Astrocyte (in vitro differentiated cells and primary cell): ENCODE results near the gene BCO1. TPM values are rescaled to one million over a fixed set of nuclear protein-coding genes. Genes with fewer than 3 reads are reported as not detected.

Experiments
- DNase-seq: peaks from one replicate; pipeline ENCODE4 v3.0.0-alpha.2; 2010; ENCODE audit warnings: low read depth
- FAIRE-seq: peaks from 2 replicates; lab custom pipeline; 2011; peaks lifted over from hg19 to GRCh38; lab: Jason Lieb, UNC
- H2AFZ ChIP-seq: 2 replicates; pipeline ENCODE4 v1.6.0; 2012; ENCODE audit warnings: low read depth, low read length, inconsistent platforms
- H3K27ac ChIP-seq: 2 replicates; pipeline ENCODE4 v1.5.1; 2011; ENCODE audit warnings: low read depth, low read length, inconsistent platforms
- H3K27me3 ChIP-seq: 2 replicates; pipeline ENCODE4 v1.6.0; 2011; ENCODE audit warnings: low read length, inconsistent platforms; ENCODE audit not compliant: insufficient read depth
- H3K36me3 ChIP-seq: 2 replicates; pipeline ENCODE4 v1.5.1; 2011; ENCODE audit warnings: low read length, inconsistent platforms; ENCODE audit not compliant: insufficient read depth
- H3K4me1 ChIP-seq: 2 replicates; pipeline ENCODE4 v1.5.1; 2011; ENCODE audit warnings: low read length, inconsistent platforms; ENCODE audit not compliant: insufficient read depth
- H3K4me2 ChIP-seq: 2 replicates; pipeline ENCODE4 v1.6.0; 2012; ENCODE audit warnings: low read length, inconsistent platforms
- H3K4me3 ChIP-seq: 2 replicates; pipeline ENCODE4 v1.5.1; 2011; ENCODE audit warnings: low read depth, mild to moderate bottlenecking, low read length, inconsistent platforms; ENCODE audit not compliant: insufficient read depth
- H3K79me2 ChIP-seq: 2 replicates; pipeline ENCODE4 v1.6.0; 2012; ENCODE audit warnings: mild to moderate bottlenecking, low read length, inconsistent platforms; ENCODE audit not compliant: insufficient read depth
- H3K9ac ChIP-seq: 2 replicates; pipeline ENCODE4 v1.6.0; 2012; ENCODE audit warnings: mild to moderate bottlenecking, low read length, inconsistent platforms
- H3K9me3 ChIP-seq: 2 replicates; pipeline ENCODE4 v1.5.1; 2012; ENCODE audit warnings: low read depth, mild to moderate bottlenecking, low read length, inconsistent platforms; ENCODE audit not compliant: insufficient read depth
- H4K20me1 ChIP-seq: 2 replicates; pipeline ENCODE4 v1.6.0; 2012; ENCODE audit warnings: low read length, inconsistent platforms; ENCODE audit not compliant: insufficient read depth
- H3K27ac Mint-ChIP-seq: one replicate; pipeline ENCODE4 v1.8.0; 2021; ENCODE audit warnings: mild to moderate bottlenecking, mixed read lengths; ENCODE audit not compliant: unreplicated experiment
- H3K27me3 Mint-ChIP-seq: one replicate; pipeline ENCODE4 v1.8.0; 2021; ENCODE audit warnings: low read depth, mixed read lengths; ENCODE audit not compliant: unreplicated experiment
- H3K36me3 Mint-ChIP-seq: one replicate; pipeline ENCODE4 v1.8.0; 2021; ENCODE audit warnings: low read depth, mixed read lengths; ENCODE audit not compliant: unreplicated experiment
- H3K4me1 Mint-ChIP-seq: one replicate; pipeline ENCODE4 v1.8.0; 2021; ENCODE audit warnings: low read depth, mixed read lengths; ENCODE audit not compliant: unreplicated experiment
- H3K4me3 Mint-ChIP-seq: one replicate; pipeline ENCODE4 v1.8.0; 2021; ENCODE audit warnings: mild to moderate bottlenecking, moderate library complexity, mixed read lengths; ENCODE audit not compliant: unreplicated experiment
- H3K9me3 Mint-ChIP-seq: one replicate; pipeline ENCODE4 v1.8.0; 2021; ENCODE audit warnings: mild to moderate bottlenecking, mixed read lengths; ENCODE audit not compliant: unreplicated experiment
- EZH2 ChIP-seq: IDR thresholded peaks from 2 replicates; pipeline ENCODE4 v1.6.1; 2012; ENCODE audit warnings: mild to moderate bottlenecking, low read length, inconsistent platforms; ENCODE audit not compliant: insufficient read depth
- total RNA-seq: library from RNA; stranded (reverse); gene quantifications from 2 replicates; pipeline ENCODE4 v1.2.1, GENCODE V29; 2021
- TF ChIP-seq, protein P1 (sequence below): IDR thresholded peaks from 2 replicates; pipeline ENCODE4 v1.5.1; 2011; ENCODE audit warnings: low read depth, mild to moderate bottlenecking, inconsistent platforms, low read length, moderate library complexity; ENCODE audit not compliant: insufficient read depth

Gene BCO1
- total RNA-seq, 1 donor from 2014 or later, result not detected

DNA sequence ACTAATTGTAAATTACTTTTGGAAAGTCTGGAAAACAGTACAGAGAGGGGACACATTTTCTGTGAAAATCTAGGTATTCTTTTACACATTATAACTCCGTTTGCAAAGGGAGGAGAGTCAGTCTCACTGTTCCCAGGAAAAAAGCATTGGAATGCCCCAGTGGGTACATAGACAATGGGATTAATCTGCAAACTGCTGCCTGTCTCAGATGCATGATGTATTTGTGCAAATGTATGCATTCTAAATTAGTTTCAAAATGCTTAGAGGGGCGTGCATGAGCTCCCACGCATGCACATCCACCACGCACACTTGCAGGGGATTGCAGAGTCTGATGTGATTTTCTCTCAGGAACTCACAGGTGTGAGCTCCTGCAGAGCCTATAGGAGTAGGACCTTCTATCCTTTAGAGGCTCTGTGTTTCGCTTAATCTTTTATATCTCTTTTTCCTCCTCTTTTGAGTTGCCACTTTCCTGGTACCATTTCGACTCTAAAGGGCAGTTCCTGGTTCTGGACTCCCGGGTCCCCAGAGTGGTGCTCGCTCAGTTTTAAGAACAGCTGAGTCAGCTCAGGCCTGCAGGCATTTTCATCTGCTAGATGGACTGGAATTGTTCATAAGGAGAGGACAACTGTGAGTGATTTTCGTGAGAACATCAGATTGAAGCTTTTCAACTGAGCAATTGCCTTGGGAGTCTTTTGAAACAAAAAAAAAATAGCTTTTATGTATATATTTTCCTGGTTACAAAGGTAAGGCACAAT, 1.1 kb downstream of the BCO1 start:
- Histone ChIP-seq H3K9me3 (no peaks in the 10 kb centered on the region), H3K79me2 (no peaks in the 10 kb centered on the region), H3K27me3 (peaks cover 7% of the 10 kb centered on the region), H3K27ac (no peak overlapping the region), H3K4me1 (peaks cover 7% of the 10 kb centered on the region), H4K20me1 (no peaks in the 10 kb centered on the region), H3K36me3 (no peaks in the 10 kb centered on the region), H3K4me2 (no peak overlapping the region), H3K9ac (no peak overlapping the region), H2AFZ (no peak overlapping the region), H3K4me3 (no peak overlapping the region)
- H3K27me3 Mint-ChIP-seq, result peaks cover 10% of the 10 kb centered on the region
- DNase-seq (no peak), FAIRE-seq (no peak)
- no peaks in the 10 kb centered on the region for H3K36me3 Mint-ChIP-seq
- no peak overlapping the region for H3K27ac Mint-ChIP-seq
- no peak overlapping the region for H3K4me3 Mint-ChIP-seq
- H3K4me1 Mint-ChIP-seq, result peaks cover 6% of the 10 kb centered on the region
- no peaks in the 10 kb centered on the region for H3K9me3 Mint-ChIP-seq
- TF ChIP-seq, protein P1, sequence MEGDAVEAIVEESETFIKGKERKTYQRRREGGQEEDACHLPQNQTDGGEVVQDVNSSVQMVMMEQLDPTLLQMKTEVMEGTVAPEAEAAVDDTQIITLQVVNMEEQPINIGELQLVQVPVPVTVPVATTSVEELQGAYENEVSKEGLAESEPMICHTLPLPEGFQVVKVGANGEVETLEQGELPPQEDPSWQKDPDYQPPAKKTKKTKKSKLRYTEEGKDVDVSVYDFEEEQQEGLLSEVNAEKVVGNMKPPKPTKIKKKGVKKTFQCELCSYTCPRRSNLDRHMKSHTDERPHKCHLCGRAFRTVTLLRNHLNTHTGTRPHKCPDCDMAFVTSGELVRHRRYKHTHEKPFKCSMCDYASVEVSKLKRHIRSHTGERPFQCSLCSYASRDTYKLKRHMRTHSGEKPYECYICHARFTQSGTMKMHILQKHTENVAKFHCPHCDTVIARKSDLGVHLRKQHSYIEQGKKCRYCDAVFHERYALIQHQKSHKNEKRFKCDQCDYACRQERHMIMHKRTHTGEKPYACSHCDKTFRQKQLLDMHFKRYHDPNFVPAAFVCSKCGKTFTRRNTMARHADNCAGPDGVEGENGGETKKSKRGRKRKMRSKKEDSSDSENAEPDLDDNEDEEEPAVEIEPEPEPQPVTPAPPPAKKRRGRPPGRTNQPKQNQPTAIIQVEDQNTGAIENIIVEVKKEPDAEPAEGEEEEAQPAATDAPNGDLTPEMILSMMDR, result no peak
- no peak for TF ChIP-seq EZH2

GRCh38 chr16:81241706-81242105, 3.2 kb downstream of the BCO1 start:
- DNase-seq (no peak), FAIRE-seq (no peak)
- Histone ChIP-seq H3K27me3 (peaks cover 7% of the 10 kb centered on the region), H3K36me3 (no peaks in the 10 kb centered on the region), H3K9ac (no peak overlapping the region), H3K79me2 (no peaks in the 10 kb centered on the region), H3K9me3 (no peaks in the 10 kb centered on the region), H3K4me3 (no peak overlapping the region), H3K27ac (no peak overlapping the region), H3K4me2 (no peak overlapping the region), H4K20me1 (no peaks in the 10 kb centered on the region), H3K4me1 (peaks cover 7% of the 10 kb centered on the region), H2AFZ (no peak overlapping the region)
- H3K27ac Mint-ChIP-seq, result no peak overlapping the region
- H3K4me3 Mint-ChIP-seq, result no peak overlapping the region
- no peaks in the 10 kb centered on the region for H3K36me3 Mint-ChIP-seq
- peaks cover 15% of the 10 kb centered on the region for H3K27me3 Mint-ChIP-seq
- TF ChIP-seq, protein P1, result no peak
- TF ChIP-seq EZH2, result no peak
- H3K4me1 Mint-ChIP-seq, result peaks cover 6% of the 10 kb centered on the region
- H3K9me3 Mint-ChIP-seq, result no peaks in the 10 kb centered on the region

- TF ChIP-seq, protein P1, result no peak
- no peak for TF ChIP-seq EZH2
- H4K20me1 ChIP-seq, result no peaks in the 10 kb centered on the region
- H3K79me2 ChIP-seq, result no peaks in the 10 kb centered on the region
- no peak overlapping the region for H3K27ac ChIP-seq
- no peak overlapping the region for H2AFZ ChIP-seq
- FAIRE-seq (no peak), DNase-seq (no peak)
- Mint-ChIP-seq H3K4me1 (peaks cover 6% of the 10 kb centered on the region), H3K27ac (no peak overlapping the region), H3K9me3 (no peaks in the 10 kb centered on the region), H3K4me3 (no peak overlapping the region), H3K27me3 (peaks cover 15% of the 10 kb centered on the region), H3K36me3 (no peaks in the 10 kb centered on the region)
- no peak overlapping the region for H3K9ac ChIP-seq
- H3K36me3 ChIP-seq, result no peaks in the 10 kb centered on the region
- H3K4me1 ChIP-seq, result no peaks in the 10 kb centered on the region
- H3K9me3 ChIP-seq, result no peaks in the 10 kb centered on the region
- no peak overlapping the region for H3K4me3 ChIP-seq
- peaks cover 7% of the 10 kb centered on the region for H3K27me3 ChIP-seq
- no peak overlapping the region for H3K4me2 ChIP-seq
Measured at GRCh38 chr16:81242977-81243618, 4.6 kb downstream of the BCO1 start.
